Measurements from ENCODE around the gene CSMD2.

- TF ChIP-seq CTCF (IDR thresholded peaks at IDR 0.05), result no peak
- TF ChIP-seq EZH2 (IDR thresholded peaks at IDR 0.05), result no peak
These were observed 78.5 kb downstream of the CSMD2 start for GRCh38 chr1:34086561-34086960.

All from neural progenitor cell (in vitro differentiated cells).